HG03521 (cell line): ENCODE results near the gene DENND1B.
"Not testable (repeated sequence)": the region's sequence is repeated elsewhere in the genome, so short reads cannot be mapped to it uniquely, and the experiment has no call there.

Experiments used
- ATAC-seq: cut with Tn5 transposase; IDR thresholded peaks from one replicate; pipeline ENCODE4 v1.9.1; 2021; ENCODE audit warnings: mild to moderate bottlenecking, moderate library complexity; ENCODE audit not compliant: unreplicated experiment

Gene DENND1B

DNA sequence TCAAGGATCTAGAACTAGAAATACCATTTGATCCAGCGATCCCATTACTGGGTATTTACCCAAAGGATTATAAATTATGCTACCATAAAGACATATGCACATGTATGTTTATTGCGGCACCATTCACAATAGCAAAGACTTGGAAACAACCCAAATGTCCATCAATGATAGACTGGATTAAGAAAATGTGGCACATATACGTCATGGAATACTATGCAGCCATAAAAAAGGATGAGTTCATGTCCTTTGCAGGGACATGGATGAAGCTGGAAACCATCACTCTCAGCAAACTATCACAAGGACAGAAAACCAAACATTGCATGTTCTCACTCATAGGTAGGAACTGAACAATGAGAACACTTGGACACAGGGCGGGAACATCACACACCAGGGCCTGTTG is 199.7 kb downstream of the DENND1B start:
- ATAC-seq: not testable (repeated sequence)

DNA sequence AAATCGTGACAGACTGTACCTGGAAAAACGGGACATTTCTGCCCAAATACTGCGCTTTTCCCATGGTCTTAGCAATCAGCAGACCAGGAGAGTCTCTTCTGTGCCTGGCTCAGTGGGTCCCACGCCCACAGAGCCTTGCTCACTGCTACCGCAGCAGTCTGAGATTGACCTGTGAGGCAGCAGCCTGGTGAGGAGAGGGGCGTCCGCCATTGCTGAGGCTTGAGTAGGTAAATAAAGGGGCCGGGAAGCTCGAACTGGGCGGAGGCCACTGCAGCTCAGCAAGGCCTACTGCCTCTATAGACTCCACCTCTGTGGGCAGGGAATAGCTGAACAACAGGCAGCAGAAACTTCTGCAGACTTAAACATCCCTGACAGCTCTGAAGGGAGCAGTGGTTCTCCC is 203.1 kb downstream of the DENND1B start:
- no peak for ATAC-seq

DNA sequence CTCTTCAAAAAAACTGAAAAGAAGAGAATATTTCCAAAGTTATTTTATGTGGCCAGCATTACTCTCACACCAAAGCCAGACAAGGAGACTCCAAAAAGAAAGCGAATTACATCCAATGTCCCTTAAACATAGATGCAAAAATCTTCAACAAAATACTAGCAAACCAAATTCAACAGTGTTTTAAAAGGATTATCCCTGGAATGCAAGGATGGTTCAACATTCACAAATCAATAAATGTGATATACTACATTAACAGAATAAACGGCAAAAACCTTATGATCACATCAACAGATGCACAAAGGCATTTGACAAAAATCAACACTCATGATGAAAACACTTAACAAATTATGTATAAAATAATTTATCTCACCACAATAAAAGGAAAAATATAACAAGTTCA is 207.8 kb downstream of the DENND1B start:
- no peak for ATAC-seq

DNA sequence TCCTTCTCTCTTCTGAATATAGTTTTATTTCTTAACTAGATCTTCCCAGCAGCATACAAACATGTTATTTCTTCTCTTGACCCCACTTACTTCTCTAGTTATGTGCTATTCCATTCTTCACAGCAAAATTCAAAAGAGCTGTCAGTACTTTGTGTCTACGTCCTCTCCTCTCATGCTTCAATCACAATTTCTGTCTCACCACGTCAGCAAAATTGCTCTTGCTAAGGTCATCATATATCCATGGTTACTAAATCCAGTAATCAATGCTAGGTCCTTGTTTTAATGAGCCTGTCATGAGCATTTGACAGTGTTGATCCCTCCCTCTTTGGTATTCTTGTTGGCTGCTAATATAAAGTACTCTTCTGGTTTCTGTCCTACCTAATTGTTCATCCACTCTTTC is 214.2 kb downstream of the DENND1B start:
- ATAC-seq: no peak

DNA sequence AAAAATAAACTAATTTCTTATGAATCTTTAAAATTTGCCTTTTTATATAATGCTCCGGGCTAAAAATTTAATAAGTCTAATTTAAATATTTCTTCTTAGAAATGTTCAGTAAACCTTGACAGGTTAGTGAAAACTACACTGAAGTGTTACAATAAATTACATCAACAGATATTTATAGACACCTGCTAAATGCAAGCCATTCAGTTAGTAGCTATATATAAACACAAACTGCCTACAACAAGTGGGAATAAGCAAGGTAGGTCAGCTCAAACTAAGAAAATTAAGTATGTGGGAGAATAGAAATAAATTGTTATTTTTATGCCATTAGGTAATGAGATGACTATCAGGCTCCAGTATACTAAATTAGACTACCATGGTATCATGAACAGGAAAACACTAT is 215.6 kb downstream of the DENND1B start:
- no peak for ATAC-seq

DNA sequence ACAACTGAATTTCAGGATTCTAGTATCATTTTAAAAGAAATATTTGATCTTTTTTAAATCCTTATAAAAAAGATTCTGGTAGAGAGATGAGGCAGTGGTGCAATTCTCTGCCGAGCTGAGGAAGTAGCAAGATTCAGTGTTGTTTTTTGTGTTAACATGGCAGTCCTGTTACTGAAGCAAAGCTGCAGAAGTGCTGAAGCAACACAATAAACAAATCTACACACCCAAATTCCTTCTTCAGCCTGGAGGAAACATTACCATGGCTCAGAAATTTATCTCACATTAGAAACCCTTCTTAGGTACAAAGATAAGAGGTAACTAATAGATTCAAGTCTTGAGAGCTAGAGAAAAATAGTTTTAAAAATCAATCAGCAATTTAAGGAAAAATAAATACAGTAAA is 216.0 kb downstream of the DENND1B start:
- ATAC-seq: no peak

DNA sequence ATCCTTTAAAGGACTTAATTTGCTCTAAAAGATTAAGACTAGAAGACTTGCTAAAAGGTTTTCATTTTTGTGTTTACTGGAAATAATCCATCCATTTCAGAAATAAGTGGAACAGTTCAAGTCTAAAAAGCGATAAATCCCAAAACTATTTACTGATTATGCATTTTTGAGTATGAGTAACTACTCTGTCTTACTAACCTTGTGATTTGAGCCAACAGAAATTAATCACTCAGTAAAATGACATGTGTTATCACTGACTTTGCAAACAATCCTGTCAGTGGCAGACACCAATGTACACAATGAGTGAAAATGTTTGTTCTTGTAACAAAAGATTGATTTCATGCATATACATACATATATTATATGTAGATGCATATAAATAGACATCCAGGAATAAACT is 218.0 kb downstream of the DENND1B start:
- ATAC-seq: no peak

DNA sequence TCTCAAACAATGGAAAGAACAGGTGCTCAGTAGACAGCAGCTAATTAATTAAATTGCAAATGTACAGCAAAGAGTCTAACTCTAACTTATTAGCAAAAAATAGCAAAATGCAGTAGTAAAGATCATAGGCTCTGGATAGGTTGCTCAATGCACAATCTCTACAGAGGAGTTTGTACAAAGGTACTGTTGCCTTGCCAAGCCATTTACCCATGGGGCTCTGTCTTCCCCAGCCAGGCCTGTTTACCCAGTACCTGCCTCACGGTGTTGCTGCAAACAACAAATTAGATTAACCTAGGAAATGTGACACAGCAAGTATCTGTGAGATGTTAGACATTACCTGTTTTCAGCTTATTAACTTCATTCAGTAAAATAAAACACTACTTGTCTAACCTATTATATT is 222.0 kb downstream of the DENND1B start:
- no peak for ATAC-seq

DNA sequence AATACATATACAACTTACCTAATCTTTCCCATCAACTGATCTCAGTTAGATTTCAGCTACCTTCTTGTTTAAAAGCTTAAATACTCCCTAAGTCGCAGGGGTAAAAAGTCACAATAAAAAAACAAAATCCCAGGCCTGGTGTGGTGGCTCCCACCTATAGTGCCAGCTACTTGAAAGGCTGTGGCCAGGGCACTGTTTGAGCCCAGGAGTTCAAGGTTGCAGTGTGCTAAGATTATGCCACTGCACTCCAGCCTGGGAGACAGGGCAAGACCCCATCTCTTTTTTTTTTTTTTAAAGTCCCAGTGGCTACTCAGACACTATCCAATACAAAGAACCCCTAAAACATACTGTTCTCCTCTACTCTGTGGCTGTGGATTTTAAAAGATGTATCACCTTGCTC is 228.3 kb downstream of the DENND1B start:
- ATAC-seq: no peak

DNA sequence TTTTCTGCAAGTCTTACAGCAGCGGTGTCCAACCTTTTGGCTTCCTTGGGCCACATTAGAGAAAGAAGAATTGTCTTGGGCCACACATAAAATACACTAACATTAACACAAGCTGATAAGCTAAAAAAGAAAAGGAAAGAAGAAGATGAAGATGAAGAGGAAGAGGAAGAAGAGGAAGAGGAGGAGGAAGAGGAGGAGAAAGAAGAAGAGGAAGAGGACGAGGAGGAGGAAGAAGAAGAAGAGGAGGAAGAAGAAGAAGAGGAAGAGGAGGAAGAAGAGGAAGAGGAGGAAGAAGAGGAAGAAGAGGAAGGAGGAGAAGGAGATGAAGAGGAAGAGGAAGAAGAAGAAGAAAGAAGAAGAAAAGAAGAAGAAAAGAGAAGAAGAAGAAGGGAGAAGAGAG is 230.7 kb downstream of the DENND1B start:
- ATAC-seq: no peak

DNA sequence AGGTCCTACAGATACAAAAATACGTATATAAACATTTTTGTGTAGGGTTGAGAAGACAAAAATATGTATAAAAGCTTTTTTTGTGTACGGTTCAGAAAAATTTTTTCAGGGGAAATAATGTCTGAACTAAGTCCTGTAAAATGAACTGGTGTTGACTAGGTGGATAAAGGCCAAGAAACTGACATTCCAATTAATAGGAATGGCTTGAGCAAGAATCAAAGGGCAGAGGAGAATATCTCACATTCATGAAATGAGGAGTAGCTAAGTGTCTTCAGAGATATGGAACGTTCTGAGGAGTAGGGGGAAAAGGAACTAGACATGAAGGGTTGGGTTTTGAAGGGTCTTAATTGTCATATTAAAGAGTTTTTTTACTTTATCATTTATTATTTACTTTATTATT is 231.2 kb downstream of the DENND1B start:
- ATAC-seq: no peak

DNA sequence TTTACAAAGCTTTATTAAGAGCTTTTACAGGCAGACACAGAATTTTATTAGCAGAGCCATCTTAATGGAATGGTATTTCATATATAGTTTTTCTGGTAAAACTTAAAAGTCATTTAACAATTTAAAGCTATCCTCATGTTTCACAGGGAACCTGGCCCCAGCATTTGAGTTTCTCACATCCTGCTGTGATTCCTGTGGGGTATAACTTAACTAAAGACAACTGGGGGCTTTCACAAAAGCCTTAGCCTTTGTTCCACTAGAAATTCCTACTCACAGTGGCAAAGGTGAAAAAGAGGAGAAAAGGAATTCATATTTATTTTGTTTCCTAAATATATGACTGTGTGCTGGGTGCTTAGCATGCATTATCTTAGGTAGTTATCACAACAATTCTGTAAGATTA is 233.9 kb downstream of the DENND1B start:
- no peak for ATAC-seq

DNA sequence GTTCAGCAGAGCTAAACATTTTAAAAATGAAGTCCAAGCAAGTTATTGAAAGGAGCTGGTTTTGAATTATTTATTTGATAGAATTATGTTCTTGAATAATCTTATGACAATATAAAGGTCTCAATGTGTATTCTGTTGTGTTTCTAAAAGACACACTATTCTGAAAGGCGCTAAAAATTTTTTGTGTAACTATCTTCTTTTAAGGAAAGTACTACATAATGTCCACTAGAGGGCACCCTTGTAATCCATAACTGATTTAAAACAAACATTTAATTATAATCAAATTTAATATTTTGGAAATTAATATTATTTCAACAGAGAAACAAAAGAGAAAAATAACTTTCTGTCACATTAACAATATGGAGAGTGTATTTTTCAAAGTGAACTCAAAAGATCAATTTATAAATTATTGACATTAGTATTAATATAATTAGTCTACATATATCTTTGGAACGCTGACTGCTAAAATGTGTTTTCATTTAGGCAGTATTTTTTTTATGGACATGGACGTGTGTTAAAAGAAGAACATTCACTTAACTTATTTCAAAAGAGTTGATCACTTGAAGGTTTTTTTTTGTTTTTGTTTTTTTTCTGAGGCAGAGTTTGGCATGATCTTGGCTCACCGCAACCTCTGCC is 248.4 kb downstream of the DENND1B start:
- no peak for ATAC-seq

DNA sequence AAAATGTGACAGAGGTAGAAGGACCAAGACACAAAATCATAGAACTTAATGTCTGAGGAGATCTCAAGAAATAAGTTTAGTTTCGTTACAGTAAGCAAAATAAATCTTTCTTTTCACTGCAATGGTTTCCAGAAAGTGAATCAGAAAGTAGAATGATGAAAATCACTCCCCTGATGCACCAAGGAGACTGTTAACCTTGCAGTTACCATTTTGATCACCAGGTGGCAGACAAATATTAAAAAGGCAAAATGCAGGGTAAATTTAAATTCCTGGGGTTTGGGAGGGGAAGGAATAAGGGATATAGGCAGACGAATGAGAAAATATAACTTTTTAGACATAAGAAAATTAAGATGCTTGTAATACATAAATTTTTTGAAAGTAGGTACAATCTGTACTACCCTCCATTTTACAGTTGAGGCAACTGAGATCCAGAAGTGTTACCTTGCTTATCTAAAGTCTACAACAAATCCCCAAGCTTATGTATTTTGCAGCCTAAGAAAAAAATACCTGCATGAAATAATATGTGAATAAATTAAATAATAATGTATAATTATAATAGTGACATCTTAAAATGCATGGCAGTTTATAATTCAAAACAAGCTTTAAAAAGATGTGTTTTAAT is 254.1 kb downstream of the DENND1B start:
- peak; percentile 62 for ATAC-seq

DNA sequence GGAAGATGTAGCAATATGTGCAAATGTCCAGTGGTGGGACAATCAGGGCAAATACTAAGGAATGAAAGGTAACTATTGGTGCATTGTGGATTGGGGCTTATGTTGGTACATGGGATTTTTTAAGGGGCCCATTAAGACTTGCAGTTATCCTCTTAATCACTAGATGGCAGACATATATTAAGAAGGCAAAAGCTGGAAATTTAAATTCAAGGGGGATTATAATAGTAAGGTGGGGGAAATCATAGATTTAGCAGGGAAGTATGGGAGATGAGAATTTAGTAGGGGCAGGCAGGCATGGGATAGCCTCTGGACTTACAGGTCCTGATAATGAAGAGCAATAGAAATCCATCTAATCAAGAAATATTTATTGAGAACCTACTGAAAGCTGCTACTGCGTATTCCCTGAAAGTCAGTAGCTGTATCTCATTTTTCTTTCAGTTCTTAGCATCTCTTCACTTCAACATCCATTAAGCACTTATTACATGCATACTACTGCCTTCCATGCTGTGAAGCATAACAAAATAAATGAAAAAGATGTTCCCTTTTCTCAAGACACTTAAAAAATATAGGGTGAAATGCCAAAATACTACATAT is 255.4 kb downstream of the DENND1B start:
- ATAC-seq: no peak

DNA sequence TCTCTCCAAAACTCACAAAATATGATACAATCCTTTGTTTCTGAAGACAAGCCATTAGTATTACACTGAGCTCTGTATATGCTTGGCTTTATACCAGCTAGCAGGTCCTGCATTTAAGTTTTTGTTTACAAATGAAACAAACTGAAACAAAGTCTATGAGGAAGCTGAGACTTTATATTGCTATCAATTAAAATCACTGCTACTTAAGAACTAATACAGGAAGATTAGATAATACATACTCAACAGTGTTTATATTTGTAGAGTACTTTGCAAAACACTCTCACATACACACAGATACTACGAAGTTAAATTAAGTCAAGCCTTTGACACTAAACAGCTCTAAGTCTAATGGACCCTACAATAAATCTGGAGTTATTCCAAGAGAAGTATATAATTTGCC is 259.9 kb downstream of the DENND1B start:
- ATAC-seq: no peak

DNA sequence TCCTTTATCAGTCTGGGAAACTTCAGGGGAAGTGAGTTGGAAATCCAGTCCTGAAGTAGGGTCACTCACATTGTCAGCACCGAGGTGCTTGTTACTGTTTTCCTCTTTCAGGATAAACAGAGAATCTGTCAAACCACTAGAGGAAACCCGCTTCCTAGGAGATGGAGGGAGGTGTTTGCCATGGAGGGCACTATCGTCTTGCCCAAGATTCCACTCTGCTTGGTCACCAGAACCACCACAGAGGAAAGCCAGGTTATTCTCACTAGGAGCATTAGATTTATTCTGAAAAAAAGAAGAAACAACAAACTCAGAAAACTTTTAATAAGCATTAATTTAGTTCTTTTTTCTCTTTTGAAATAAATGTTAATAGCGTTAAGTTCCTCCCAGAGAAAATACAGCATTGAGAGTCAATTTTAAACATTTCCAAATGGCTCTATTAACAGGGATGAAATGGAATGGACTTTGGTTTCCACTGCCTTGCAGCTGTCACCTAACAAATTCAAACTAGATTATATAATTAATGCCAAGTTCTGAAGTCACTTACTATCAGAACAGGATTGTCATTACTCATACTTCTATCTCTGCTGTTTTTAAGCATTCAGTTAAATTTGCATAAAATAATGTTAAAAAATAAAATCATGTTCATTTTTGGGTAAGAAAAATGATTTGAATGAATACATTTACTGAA is 264.4 kb downstream of the DENND1B start:
- no peak for ATAC-seq

DNA sequence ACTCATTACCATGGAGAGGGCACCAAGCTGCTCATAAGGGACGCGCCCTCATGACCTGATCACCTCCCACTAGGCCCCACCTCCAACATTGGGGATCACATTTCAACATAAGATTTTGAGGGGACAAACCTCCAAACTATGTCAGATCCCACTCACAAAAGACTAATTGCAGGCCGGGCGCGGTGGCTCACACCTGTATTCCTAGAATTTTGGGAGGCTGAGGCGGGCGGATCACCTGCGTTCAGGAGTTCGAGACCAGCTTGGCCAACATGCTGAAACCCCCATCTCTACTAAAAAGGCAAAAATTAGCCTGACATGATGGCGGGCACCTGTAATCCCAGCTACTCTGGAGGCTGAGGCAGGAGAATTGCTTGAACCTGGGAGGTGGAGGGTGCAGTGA is 278.6 kb downstream of the DENND1B start:
- no peak for ATAC-seq

DNA sequence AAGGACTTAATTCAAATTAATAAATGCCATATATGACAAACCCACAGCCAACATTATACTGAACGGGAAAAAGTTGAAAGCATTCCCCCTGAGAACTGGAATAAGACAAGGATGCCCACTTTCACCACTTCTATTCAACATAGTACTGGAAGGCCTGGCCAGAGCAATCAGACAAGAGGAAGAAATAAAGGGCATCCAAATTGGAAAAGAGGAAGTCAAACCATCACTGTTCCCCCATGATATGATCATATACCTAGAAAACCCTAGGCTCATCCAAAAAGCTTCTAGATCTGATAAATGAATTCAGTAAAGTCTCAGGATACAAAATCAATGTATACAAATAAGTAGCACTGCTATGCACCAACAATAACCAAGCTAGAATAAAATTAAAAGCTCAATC is 283.8 kb downstream of the DENND1B start:
- ATAC-seq: not testable (repeated sequence)

DNA sequence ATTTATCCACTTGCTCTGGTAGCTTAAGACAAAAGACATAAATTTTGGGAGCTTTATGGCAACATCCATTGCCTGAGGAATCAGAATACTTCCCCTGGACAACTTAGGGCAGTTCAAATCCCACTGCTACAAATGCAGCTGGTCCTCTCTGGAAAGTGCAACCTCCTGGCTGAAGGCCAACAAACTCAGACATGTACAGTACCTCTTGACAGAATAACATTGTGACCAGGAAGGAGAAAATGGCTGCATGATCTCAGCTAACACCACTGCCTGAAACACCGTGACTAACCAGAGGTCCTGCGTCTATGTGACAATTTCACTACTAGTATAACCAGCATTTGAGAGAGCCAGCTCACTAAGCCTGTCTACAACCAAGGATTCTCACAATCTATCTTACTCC is 288.3 kb downstream of the DENND1B start:
- no peak for ATAC-seq

DNA sequence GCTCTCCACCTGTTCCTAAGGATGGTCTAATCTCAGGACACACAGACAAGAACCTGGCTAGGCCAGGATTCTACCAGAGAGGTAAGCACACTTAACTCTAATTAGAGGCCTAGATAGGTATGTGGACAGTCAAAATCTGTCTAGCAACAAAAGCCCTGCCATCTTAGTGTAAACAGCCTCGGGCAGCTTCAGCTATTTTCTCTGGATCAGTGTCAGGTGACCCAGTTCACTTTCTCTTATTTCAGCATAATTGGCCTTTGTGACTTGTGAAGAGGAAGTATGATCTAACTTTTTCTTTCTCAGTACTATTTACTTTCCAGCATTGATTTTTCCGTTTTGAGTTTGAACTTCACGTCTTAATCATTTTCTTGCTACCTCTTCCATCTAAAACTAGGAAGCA is 289.5 kb downstream of the DENND1B start:
- no peak for ATAC-seq

DNA sequence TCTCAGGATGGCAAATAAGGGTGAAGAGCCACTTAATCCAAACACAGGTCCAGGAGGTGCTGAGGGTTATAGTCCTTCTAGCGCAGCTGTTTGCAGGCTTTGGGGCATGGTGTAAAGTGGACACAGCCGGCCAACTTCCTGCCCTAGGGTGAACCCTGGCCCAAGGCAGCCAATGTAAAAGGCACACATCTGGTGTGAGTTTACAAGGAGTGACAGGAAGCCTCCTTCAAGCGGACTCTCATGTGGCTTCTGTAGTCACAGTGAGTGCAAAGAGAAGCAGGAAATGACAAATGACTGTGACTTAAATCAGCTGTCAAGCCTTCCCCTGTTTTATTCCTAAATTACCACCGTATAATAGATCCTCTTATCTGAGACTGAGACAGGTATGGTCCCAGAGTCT is 294.2 kb downstream of the DENND1B start:
- no peak for ATAC-seq
